B cell (primary cell): ENCODE results near the gene NAV2. TPM values are rescaled to one million over a fixed set of nuclear protein-coding genes. Genes with fewer than 3 reads are reported as not detected.

Experiments
- ATAC-seq: fragments of 200-7000 bp; cut with Tn5 transposase; one replicate; pipeline ENCODE4 v1.10.0; 2021; ENCODE audit warnings: low read depth, mild to moderate bottlenecking, moderate number of reproducible peaks, moderate library complexity
- CTCF ChIA-PET: fragments of 350-600 bp; sonication (Branson Sonifier 250); formaldehyde crosslinking; loops from one replicate; lab custom pipeline; 2021; ENCODE audit warnings: antibody characterized with exemption, inconsistent platforms; lab: Charles Lee
- POLR2A ChIA-PET: fragments of 350-600 bp; sonication (Branson Sonifier 250); formaldehyde crosslinking; loops from one replicate; lab custom pipeline; 2021; ENCODE audit warnings: antibody characterized with exemption; lab: Charles Lee
- DNase-seq: peaks from one replicate; pipeline ENCODE4 v3.0.0; 2013
- H2AFZ ChIP-seq: 2 replicates; pipeline ENCODE4 v1.6.1; 2012; ENCODE audit warnings: mild to moderate bottlenecking, low read depth, low read length; ENCODE audit not compliant: insufficient read depth, poor library complexity, severe bottlenecking
- H3K27ac ChIP-seq, 2 donors: 1 replicate in 1 of 2; 2 replicates in 1 of 2; pipeline ENCODE4 v1.5.1; 2012 to 2013; ENCODE audit warnings: low read length in 2 of 2, mild to moderate bottlenecking in 2 of 2, moderate library complexity in 1 of 2
- H3K27me3 ChIP-seq, 4 experiments: fragments of 200-600 bp in 1 of 4; sonication (generic) in 1 of 4; replicated peaks in 1 of 4; 1 replicate in 2 of 4; 2 replicates in 2 of 4; pipeline versions ENCODE4 v1.6.1 to v1.7.0; 2013 to 2016; ENCODE audit warnings: low read length in 3 of 4, mild to moderate bottlenecking in 2 of 4, mixed read lengths in 1 of 4, moderate library complexity in 1 of 4; ENCODE audit not compliant: insufficient read depth in 4 of 4, control insufficient read depth in 3 of 4; ENCODE audit errors: control extremely low read depth in 1 of 4
- H3K36me3 ChIP-seq, 2 experiments: replicated peaks in 1 of 2; 1 replicate in 1 of 2; 2 replicates in 1 of 2; pipeline versions ENCODE4 v1.6.1 to v1.7.1; 2013; ENCODE audit warnings: low read length in 1 of 2; ENCODE audit not compliant: insufficient read depth in 2 of 2, control insufficient read depth in 1 of 2; ENCODE audit errors: control extremely low read depth in 1 of 2, extremely low read depth in 1 of 2
- H3K4me1 ChIP-seq, 2 donors: fragments of 200-600 bp in 1 of 2; sonication (generic) in 1 of 2; 1 replicate in 1 of 2; 2 replicates in 1 of 2; pipeline versions ENCODE4 v1.5.1 to v1.6.1; 2013 to 2017; ENCODE audit warnings: low read length in 2 of 2; ENCODE audit not compliant: control insufficient read depth in 2 of 2, insufficient read depth in 2 of 2
- H3K4me2 ChIP-seq: replicated peaks from 2 replicates; pipeline ENCODE3; 2012; ENCODE audit warnings: mild to moderate bottlenecking, low read depth, low read length; ENCODE audit not compliant: poor library complexity, severe bottlenecking
- H3K4me3 ChIP-seq, 5 experiments: fragments of 200-600 bp in 1 of 5; sonication (generic) in 1 of 5; 1 replicate in 3 of 5; 2 replicates in 2 of 5; pipeline versions ENCODE4 v1.5.1 to v1.7.0; 2011 to 2016; ENCODE audit warnings: low read length in 4 of 5, mild to moderate bottlenecking in 4 of 5, low read depth in 2 of 5, control low read depth in 1 of 5, moderate library complexity in 1 of 5; ENCODE audit not compliant: insufficient read depth in 1 of 5; ENCODE audit errors: control extremely low read depth in 1 of 5, extremely low read depth in 1 of 5
- H3K79me2 ChIP-seq: fragments of 200-600 bp; sonication (generic); one replicate; pipeline ENCODE4 v1.6.0; 2016; ENCODE audit warnings: low read length; ENCODE audit not compliant: control insufficient read depth, insufficient read depth
- H3K9ac ChIP-seq: fragments of 200-600 bp; sonication (generic); 2 replicates; pipeline ENCODE4 v1.6.1; 2017; ENCODE audit warnings: mild to moderate bottlenecking, low read length, moderate library complexity
- H3K9me3 ChIP-seq, 3 donors: one replicate each; pipeline versions ENCODE4 v1.6.1 to v1.7.1; 2013; ENCODE audit warnings: low read length in 2 of 3; ENCODE audit not compliant: control insufficient read depth in 2 of 3, insufficient read depth in 1 of 3; ENCODE audit errors: control extremely low read depth in 1 of 3
- H4K20me1 ChIP-seq: 2 replicates; pipeline ENCODE4 v1.6.0; 2012; ENCODE audit warnings: mild to moderate bottlenecking, low read length; ENCODE audit not compliant: insufficient read depth, control insufficient read depth, poor library complexity, severe bottlenecking
- H3K27ac Mint-ChIP-seq: one replicate; pipeline ENCODE4 v1.8.0; 2021; ENCODE audit warnings: mixed read lengths
- H3K27me3 Mint-ChIP-seq: one replicate; pipeline ENCODE4 v1.8.0; 2021; ENCODE audit warnings: mixed read lengths
- H3K4me1 Mint-ChIP-seq: one replicate; pipeline ENCODE4 v1.8.0; 2021; ENCODE audit warnings: mixed read lengths
- H3K4me3 Mint-ChIP-seq: one replicate; pipeline ENCODE4 v1.8.0; 2021; ENCODE audit warnings: mixed read lengths
- H3K9me3 Mint-ChIP-seq: one replicate; pipeline ENCODE4 v1.8.0; 2022; ENCODE audit warnings: mixed read lengths; ENCODE audit not compliant: insufficient read depth
- EZH2 ChIP-seq: IDR thresholded peaks from 2 replicates; pipeline ENCODE4 v1.6.1; 2012; ENCODE audit warnings: borderline replicate concordance, low read depth, mild to moderate bottlenecking, moderate library complexity, low read length; ENCODE audit not compliant: insufficient read depth, poor library complexity, severe bottlenecking
- WGBS: methylation state at CpG from one replicate; pipeline ENCODE4 v1.1.5; 2013; ENCODE audit warnings: missing lambda C conversion rate; ENCODE audit not compliant: insufficient coverage; 5-methylcytosine and 5-hydroxymethylcytosine counted together
- intact Hi-C: fragments of 100-400 bp; cut with micrococcal nuclease; formaldehyde crosslinking; loops from one replicate; pipeline ENCODE4 v1.10.0; 2022
- polyA plus RNA-seq: library from polyadenylated mRNA; depleted of rRNA; stranded (reverse); fragments of >200 nt; gene quantifications from 2 replicates; pipeline ENCODE4 v1.2.3, GENCODE V29; 2012
- total RNA-seq, 2 donors: library from RNA; stranded (reverse); fragments of 120-200 nt in 1 of 2; gene quantifications; 1 replicate in 1 of 2; 2 replicates in 1 of 2; pipeline versions ENCODE4 v1.2.3 to v1.2.4, GENCODE V29; 2013 to 2022
- TF ChIP-seq, protein P1 (sequence below): fragments of 200-600 bp; IDR thresholded peaks from one replicate; pipeline ENCODE4 v1.8.0; 2022; ENCODE audit warnings: antibody characterized with exemption, mild to moderate bottlenecking

NAV2 gene
- total and polyA plus RNA-seq, 2 donors (not counting 1 experiment from before 2014, with no cell fraction given), result 0.82 to 22.2 TPM

- H3K4me1 Mint-ChIP-seq, result no peaks in the 10 kb centered on the region
- Histone ChIP-seq H3K79me2 (no peaks in the 10 kb centered on the region), H3K4me2 (no peak overlapping the region)
Observed at GRCh38 chr11:19822531-19822930, 109.9 kb downstream of the NAV2 start.

DNA sequence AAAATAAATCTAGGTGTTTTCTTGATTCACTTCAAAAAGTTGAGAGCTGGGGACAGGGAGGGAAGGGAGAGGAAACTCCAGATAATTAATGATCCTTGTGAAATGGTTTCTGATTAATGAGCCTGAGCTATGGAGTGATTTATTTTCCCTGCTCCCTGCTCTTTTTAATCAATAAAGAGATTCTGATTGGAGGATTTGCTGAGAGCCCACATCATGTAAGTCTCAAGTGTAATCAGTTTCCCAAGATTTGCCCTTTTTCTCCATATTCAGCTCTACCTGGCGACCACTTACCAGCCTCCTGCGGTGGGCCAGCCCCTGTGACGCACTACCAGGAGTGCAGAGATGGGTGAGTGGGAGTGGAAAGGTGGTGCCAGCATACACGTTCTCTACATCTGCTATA lies 114.0 kb downstream of the NAV2 start:
- H3K27ac Mint-ChIP-seq, result no peak overlapping the region
- CTCF ChIA-PET, result no interaction called here
- intact Hi-C loops, result no loop called here
- no CpG with 5 or more reads among the region's 4 CpGs for WGBS
- Histone ChIP-seq H3K27me3 (peaks cover 0 to 8% (median 1%) of the 10 kb centered on the region in 4 experiments), H3K27ac (no peak overlapping the region), H3K9ac (no peak overlapping the region), H4K20me1 (no peaks in the 10 kb centered on the region), H2AFZ (no peak overlapping the region), H3K36me3 (no peaks in the 10 kb centered on the region), H3K4me3 (no peak overlapping the region), H3K4me1 (no peaks in the 10 kb centered on the region), H3K9me3 (no peaks in the 10 kb centered on the region), H3K4me2 (no peak overlapping the region), H3K79me2 (no peaks in the 10 kb centered on the region)
- no peaks in the 10 kb centered on the region for H3K4me1 Mint-ChIP-seq
- no peaks in the 10 kb centered on the region for H3K9me3 Mint-ChIP-seq
- no peak for DNase-seq
- no peak for TF ChIP-seq EZH2
- TF ChIP-seq, protein P1, sequence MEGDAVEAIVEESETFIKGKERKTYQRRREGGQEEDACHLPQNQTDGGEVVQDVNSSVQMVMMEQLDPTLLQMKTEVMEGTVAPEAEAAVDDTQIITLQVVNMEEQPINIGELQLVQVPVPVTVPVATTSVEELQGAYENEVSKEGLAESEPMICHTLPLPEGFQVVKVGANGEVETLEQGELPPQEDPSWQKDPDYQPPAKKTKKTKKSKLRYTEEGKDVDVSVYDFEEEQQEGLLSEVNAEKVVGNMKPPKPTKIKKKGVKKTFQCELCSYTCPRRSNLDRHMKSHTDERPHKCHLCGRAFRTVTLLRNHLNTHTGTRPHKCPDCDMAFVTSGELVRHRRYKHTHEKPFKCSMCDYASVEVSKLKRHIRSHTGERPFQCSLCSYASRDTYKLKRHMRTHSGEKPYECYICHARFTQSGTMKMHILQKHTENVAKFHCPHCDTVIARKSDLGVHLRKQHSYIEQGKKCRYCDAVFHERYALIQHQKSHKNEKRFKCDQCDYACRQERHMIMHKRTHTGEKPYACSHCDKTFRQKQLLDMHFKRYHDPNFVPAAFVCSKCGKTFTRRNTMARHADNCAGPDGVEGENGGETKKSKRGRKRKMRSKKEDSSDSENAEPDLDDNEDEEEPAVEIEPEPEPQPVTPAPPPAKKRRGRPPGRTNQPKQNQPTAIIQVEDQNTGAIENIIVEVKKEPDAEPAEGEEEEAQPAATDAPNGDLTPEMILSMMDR, result no peak
- no peak overlapping the region for H3K4me3 Mint-ChIP-seq
- POLR2A ChIA-PET, result no interaction called here
- no peak for ATAC-seq
- peaks cover 4% of the 10 kb centered on the region for H3K27me3 Mint-ChIP-seq

More at GRCh38 chr11:19822531-19822930, 109.9 kb downstream of the NAV2 start:
- ATAC-seq (no peak), DNase-seq (no peak)
- Histone ChIP-seq H3K27me3 (peaks cover 0 to 10% (median 2%) of the 10 kb centered on the region in 4 experiments), H2AFZ (no peak overlapping the region), H3K4me3 (no peak overlapping the region), H3K27ac (no peak overlapping the region), H3K4me1 (no peaks in the 10 kb centered on the region), H3K9me3 (no peaks in the 10 kb centered on the region), H3K9ac (no peak overlapping the region), H4K20me1 (no peaks in the 10 kb centered on the region), H3K36me3 (no peaks in the 10 kb centered on the region)
- CTCF ChIA-PET, result no interaction called here
- intact Hi-C loops, result no loop called here
- Mint-ChIP-seq H3K27me3 (peaks cover 12% of the 10 kb centered on the region), H3K4me3 (no peak overlapping the region), H3K27ac (no peak overlapping the region), H3K9me3 (no peaks in the 10 kb centered on the region)
- no peak for TF ChIP-seq EZH2
- TF ChIP-seq, protein P1, result no peak
- POLR2A ChIA-PET, result no interaction called here
